Measurements from ENCODE around the gene PKN1. TPM values are rescaled to one million over a fixed set of nuclear protein-coding genes. Genes with fewer than 3 reads are reported as not detected.

Gene PKN1
- total and polyA plus RNA-seq, 9 of the 15 experiments (the other 6 are each of a cell fraction or from before 2014, with no cell fraction given): 0.30 to 228 (median 77.5) TPM

DNA sequence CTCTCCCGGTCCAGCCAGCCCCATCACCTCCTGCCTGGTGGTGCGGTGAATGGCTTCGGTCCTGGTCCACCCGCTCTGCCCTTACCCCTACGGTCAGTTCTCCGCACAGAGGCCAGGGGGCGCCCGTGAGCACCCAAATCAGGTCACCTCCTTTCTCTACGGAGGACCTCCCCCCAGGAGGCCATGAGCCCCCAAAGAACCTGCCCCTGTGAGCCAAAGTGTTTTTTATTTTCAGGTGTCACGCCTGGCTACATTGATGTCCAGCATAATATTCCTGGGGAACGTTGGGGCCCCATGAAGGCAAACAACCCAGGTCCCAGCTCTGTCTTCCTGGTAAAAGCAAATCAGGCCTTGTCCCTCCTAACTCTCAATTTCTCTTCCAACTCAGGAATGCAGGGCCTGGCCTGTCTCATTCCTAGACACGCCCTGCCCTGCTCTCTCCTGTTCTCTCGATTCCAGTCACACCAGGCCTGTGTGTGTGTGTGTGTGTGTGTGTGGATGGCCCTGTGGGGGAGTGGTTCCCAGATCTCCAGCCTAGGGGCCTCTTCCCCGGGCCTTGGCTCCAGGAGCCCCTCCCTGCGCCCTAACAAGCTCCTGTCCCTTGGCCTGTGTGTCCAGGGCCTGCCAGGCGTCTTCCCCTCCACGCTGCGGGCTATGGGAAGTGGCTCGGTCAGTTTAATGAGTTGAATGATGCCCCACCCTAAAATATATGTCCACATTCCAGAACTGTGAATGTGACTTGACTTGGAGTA lies 72.6 kb downstream of the PKN1 start (continued):
- TF ChIP-seq, protein P1, sequence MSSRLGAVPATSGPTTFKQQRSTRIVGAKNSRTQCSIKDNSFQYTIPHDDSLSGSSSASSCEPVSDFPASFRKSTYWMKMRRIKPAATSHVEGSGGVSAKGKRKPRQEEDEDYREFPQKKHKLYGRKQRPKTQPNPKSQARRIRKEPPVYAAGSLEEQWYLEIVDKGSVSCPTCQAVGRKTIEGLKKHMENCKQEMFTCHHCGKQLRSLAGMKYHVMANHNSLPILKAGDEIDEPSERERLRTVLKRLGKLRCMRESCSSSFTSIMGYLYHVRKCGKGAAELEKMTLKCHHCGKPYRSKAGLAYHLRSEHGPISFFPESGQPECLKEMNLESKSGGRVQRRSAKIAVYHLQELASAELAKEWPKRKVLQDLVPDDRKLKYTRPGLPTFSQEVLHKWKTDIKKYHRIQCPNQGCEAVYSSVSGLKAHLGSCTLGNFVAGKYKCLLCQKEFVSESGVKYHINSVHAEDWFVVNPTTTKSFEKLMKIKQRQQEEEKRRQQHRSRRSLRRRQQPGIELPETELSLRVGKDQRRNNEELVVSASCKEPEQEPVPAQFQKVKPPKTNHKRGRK (tag; IDR thresholded peaks at IDR 0.05): no peak
- TF ChIP-seq, protein P2, sequence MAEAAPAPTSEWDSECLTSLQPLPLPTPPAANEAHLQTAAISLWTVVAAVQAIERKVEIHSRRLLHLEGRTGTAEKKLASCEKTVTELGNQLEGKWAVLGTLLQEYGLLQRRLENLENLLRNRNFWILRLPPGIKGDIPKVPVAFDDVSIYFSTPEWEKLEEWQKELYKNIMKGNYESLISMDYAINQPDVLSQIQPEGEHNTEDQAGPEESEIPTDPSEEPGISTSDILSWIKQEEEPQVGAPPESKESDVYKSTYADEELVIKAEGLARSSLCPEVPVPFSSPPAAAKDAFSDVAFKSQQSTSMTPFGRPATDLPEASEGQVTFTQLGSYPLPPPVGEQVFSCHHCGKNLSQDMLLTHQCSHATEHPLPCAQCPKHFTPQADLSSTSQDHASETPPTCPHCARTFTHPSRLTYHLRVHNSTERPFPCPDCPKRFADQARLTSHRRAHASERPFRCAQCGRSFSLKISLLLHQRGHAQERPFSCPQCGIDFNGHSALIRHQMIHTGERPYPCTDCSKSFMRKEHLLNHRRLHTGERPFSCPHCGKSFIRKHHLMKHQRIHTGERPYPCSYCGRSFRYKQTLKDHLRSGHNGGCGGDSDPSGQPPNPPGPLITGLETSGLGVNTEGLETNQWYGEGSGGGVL (CRISPR knock-in tag; IDR thresholded peaks at IDR 0.05): no peak
- TF ChIP-seq ZNF12 (CRISPR knock-in tag; IDR thresholded peaks at IDR 0.05) (no peak), CBX2 (IDR thresholded peaks at IDR 0.05; ENCODE audit: insufficient read depth, low read length, poor library complexity, severe bottlenecking) (no peak), BMI1 (IDR thresholded peaks at IDR 0.05; ENCODE audit: low read length) (no peak), JUN (IDR thresholded peaks at IDR 0.05; ENCODE audit: borderline replicate concordance, low read depth, low read length) (no peak), JUN (CRISPR knock-in tag; IDR thresholded peaks at IDR 0.05; ENCODE audit: borderline replicate concordance) (no peak), RBFOX2 (IDR thresholded peaks at IDR 0.05; ENCODE audit: low read depth, low read length) (no peak), ATF1 (CRISPR knock-in tag; IDR thresholded peaks at IDR 0.05) (no peak), ATF1 (tag; IDR thresholded peaks at IDR 0.05) (0 out of 2 replicates have a peak, but pooled peaks have one; percentile 17), POLR3G (IDR thresholded peaks at IDR 0.05; ENCODE audit: extremely low read depth, insufficient read length, insufficient replicate concordance) (no peak), XRCC5 (IDR thresholded peaks at IDR 0.05; ENCODE audit: low read depth, low read length) (peak; percentile 88), ZC3H11A (IDR thresholded peaks at IDR 0.05; ENCODE audit: low read depth, low read length) (no peak), HDAC2 (IDR thresholded peaks at IDR 0.05) (no peak), KLF16 (IDR thresholded peaks at IDR 0.05) (0 out of 2 replicates have a peak, but pooled peaks have one; percentile 9), XRCC4 (IDR thresholded peaks at IDR 0.05; ENCODE audit: extremely low read depth, insufficient read depth, insufficient read length) (no peak), ZNF217 (CRISPR knock-in tag; IDR thresholded peaks at IDR 0.05) (no peak)
- TF ChIP-seq, protein P3, sequence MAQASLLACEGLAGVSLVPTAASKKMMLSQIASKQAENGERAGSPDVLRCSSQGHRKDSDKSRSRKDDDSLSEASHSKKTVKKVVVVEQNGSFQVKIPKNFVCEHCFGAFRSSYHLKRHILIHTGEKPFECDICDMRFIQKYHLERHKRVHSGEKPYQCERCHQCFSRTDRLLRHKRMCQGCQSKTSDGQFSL (CRISPR knock-in tag; IDR thresholded peaks at IDR 0.05): no peak
- TF ChIP-seq, protein P3 (tag; IDR thresholded peaks at IDR 0.05): peak in 1 of 2 experiments; percentile 71; a peak in 2 of 4 replicates
- TF ChIP-seq, protein P4, sequence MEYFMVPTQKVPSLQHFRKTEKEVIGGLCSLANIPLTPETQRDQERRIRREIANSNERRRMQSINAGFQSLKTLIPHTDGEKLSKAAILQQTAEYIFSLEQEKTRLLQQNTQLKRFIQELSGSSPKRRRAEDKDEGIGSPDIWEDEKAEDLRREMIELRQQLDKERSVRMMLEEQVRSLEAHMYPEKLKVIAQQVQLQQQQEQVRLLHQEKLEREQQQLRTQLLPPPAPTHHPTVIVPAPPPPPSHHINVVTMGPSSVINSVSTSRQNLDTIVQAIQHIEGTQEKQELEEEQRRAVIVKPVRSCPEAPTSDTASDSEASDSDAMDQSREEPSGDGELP (CRISPR knock-in tag; IDR thresholded peaks at IDR 0.05; ENCODE audit: borderline replicate concordance): peak; percentile 21; the same call in 1 of the 2 replicates
- TF ChIP-seq, protein P5, sequence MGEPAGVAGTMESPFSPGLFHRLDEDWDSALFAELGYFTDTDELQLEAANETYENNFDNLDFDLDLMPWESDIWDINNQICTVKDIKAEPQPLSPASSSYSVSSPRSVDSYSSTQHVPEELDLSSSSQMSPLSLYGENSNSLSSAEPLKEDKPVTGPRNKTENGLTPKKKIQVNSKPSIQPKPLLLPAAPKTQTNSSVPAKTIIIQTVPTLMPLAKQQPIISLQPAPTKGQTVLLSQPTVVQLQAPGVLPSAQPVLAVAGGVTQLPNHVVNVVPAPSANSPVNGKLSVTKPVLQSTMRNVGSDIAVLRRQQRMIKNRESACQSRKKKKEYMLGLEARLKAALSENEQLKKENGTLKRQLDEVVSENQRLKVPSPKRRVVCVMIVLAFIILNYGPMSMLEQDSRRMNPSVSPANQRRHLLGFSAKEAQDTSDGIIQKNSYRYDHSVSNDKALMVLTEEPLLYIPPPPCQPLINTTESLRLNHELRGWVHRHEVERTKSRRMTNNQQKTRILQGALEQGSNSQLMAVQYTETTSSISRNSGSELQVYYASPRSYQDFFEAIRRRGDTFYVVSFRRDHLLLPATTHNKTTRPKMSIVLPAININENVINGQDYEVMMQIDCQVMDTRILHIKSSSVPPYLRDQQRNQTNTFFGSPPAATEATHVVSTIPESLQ (CRISPR knock-in tag; IDR thresholded peaks at IDR 0.05): no peak
